Stimulated activated CD4-positive, alpha-beta T cell treated with anti-CD3 and anti-CD28 coated beads, Interleukin-4, amount 100 ng/mL, for 24 hours (primary cell): Measurements from ENCODE around the gene SPON2.

ENCODE experiments used
- DNase-seq: peaks from one replicate; pipeline ENCODE4 v3.0.0-alpha.2; 2020

Gene SPON2

DNA sequence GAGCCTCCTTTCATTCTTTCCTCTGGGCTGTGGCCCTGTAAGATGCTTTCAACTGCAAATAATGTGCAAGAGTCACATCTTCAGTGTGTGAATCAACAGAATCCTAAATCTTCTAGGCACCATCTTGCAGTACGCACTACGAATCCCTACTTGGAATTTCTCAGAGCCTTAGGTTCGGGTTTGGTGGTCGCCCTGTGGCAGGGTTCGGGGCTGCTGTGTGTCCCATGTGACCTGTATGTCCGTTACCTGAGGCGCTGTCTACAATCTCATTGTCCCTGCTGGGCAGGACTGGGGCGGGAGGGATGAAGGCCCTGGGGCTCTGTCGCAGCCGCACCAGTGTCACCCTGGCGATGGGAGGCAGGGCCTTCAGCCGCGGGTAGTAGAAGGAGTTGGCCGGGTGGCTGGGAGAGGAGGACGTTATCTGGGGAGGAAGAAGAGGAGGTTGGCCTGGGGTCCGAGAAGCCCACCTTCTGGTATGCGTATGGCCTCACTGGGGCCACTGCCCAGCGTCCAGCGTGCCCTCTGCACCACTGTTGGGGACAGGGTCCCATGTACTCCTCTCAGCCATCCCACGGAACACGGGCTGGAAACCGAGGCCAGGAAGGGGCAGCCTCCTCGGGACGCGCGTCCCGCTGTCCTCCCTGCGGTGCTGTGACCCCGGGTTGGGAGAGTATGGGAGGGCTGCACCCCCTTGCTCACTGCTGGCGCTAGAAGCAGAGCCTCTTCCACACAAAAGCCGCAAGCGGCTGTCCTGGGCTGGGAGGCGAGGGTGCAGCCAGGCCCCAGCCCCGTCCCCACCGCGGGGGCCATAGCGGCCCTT, 2.0 kb downstream of the SPON2 start:
- no peak for DNase-seq

DNA sequence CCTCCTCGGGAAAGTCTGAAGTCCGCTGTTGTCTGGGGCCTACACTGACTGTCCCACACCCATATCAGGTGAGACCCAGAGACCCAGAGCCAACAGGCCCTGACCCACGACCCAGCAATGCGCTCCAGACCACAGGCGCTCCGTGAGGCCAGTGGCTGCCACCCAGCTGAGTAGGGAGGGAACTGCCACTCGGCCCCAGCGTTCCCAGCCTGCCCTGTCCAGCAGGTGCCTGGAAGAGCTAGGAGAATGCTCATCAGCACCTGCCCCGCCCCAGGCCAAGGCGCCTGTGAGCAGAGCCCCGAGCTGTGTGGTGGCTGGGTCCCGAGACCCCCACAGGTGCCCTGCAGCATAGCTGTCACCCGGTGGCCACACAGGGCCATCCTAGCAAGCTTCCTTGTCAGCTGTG, 2.7 kb downstream of the SPON2 start:
- no peak for DNase-seq

DNA sequence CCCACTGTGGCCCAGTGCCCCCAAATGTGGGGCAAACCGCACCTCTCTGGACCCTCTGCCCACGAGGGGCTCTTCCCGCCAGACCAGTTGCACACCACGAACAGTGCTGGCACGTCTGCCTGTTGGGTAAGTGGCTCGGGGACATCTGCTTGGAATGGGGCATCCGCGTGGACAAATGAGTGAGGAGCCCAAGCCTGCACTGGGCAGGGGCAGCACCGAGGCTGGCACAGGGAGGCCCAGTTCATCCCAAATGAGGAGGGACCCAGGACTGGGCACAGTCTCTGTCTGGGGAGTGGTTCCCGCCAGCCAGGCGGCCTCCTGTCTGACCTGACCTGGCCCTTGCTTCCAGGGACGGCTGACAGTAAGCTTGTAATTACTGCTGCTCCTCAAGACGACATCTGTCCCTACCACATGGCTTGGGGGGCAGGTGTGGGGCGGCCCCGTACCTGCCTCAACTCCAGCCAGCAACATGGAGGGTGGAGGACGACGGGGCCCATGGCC, 3.2 kb downstream of the SPON2 start:
- no peak for DNase-seq

DNA sequence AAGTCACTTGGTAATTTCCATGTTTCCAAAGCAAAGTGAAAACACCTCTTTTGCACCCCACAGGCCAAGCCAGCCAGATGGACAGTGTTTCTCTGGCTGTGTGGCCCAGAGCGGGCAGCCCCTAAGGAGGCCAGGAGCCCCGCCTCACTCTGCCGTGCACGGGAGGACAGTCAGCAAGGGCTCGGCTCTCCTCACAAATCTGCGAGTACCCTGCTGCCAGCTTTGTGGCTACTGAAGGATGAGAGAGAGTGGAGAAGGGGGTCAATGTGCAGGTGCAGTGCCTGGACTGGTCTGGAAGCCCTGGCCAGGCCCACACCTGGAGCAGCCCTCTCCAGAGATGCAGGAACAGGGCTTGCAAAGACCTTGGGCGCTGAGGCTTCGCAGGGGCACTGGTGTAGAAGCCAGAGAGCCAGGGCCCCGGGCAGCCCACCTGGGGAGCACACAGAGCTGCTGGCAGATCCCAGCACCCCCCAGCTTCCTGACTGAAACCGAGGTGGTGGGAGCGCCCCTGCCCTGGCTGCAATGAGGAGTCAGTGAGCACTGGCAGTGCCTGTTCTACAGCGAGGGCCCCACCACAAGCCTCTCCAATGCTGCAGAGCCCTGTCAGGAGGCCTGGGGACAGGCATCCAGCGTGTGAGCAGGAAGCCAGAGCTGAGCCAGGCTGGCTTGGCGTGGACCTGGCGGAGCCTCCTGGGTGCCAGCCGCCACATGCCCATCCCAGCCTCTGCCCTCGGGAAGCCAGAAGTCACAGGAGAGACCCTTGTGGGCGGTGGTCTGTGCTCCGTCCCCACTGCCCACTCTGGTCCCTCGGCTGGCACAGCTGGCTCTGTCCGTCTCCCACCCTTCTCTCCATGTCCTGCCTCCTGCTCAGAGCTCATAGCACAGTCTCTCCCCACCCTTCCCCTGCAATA, 3.9 kb downstream of the SPON2 start:
- DNase-seq: no peak

DNA sequence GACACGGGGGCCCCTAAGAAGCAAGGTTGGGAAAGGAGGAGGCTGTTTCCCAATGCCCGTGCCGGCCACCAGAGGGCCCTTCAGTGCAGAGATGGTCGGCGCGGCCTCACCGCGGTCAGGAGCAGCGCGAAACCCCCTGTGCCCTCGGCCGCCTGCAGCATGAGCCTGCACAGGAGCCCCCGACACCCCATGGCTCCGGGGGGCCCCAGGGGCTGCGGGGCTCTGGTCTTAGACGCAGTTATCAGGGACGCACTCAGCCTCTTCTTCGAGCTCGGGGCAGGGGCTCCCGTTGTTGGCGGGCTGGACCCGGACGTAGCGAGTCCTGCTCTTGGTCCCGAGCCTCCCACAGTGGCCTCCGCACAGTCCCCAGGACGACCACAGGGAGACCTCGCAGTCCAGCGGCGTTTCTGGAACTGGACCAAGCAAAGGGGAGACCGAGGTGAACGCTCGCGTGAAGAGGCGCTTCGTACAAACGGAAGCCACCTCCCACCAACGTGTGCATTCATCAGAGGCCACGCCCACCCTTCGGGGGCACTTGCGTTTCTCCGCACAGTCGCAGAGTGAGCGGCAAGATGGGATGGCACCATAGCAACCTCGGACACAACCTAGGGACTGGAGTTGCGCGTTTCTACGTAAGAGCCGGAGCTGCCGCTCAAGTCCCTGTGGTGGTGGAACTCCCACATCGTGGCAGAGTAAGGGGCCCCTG, 5.0 kb downstream of the SPON2 start:
- DNase-seq: peak; percentile 91

DNA sequence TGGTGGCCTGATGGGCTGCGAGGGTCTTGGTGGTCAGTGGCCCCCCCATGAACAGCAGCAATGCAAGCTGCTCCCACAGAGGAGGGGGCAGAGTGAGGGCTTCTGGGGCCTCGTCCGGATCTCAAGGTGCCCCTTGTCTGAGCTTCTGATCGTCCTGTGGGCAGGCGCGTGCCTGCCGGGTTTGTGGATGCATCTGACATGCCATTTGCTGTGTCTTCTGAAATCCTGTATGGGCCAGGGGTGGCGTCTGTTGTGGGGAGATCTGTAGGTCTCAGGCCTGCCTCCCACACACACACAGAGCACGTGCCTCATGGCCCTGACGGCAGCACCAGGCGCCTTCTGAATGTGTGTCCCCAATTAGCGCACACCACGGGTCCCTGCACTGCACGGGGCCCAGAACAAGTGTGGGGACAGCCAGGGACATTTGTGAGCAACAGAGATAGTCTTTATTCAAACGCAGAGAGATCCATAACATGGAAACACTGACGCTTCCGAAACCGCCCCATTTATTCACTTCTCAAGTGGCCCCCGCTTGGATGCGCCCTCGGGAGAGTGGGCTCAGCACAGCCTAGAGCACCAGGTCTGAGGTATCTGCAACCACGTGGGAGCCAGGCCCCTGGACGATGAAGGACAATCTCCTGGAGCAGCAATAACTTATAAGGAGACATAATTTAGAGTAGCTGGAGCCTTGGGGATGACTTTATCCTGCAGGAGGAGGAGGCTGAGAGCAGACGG, 5.7 kb downstream of the SPON2 start:
- DNase-seq: no peak

DNA sequence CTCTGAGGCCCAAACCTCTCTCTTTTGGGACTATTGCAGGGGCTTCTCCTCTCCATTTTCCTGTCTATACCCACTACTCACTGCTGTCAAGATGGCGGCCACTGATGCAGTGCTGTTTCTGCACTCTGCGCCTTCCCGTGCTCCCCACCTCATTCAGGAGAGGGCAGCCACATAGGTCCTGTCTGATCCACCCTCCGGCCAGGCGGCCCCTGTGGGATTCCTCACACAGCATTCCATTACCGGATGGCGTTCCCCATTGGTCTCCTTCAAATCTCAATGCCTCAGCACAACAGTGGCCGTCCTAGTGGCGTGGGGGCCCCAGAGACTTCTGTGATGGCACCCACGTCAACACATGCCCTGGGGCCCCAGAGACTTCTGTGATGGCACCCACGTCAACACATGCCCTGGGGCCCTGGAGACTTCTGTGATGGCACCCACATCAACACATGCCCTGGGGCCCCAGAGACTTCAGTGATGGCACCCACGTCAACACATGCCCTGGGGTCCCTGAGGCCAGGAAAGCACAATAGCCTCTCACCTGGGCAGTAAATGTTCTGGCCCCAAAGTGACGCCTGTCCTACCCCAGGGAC, 7.3 kb downstream of the SPON2 start:
- DNase-seq: no peak

DNA sequence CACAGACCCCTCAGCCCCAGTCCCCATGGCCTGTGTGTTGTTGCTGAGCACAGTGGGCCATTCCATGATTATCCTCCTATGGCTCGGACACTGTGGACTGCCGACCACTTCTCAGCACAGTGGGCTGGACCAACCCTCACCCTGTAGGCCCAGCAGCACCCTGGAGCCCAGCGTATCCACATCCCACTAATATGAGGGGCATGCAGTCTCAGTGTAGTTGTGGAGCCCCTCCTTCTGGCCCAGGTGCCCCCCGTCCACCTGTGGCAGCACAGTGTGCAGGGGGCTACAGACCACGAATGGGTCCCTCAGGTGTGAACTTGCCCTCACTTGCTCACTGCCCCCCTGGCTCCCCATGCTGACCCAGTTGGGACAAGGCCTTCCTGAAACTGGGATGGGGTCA, 7.9 kb downstream of the SPON2 start:
- DNase-seq: no peak

DNA sequence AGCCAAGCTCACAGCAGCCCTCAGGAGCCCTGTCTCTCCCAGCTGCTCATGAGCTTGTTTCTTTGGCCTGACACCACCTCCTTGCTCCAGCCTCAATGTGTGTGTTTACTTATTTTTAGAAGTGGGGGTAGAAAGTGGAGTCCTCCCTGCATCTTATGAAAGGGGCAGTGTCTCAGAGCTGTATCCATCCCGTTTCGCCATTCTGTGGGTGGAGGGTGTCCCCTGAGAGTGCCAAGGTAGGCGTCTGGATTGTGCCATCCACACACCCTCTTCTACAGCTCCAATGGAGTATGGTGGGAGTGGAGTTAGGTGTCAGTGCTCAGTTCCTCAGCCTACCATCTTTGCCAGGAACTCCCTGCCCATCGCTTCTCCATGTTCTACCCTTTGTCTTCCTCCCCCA, 8.3 kb downstream of the SPON2 start:
- no peak for DNase-seq

DNA sequence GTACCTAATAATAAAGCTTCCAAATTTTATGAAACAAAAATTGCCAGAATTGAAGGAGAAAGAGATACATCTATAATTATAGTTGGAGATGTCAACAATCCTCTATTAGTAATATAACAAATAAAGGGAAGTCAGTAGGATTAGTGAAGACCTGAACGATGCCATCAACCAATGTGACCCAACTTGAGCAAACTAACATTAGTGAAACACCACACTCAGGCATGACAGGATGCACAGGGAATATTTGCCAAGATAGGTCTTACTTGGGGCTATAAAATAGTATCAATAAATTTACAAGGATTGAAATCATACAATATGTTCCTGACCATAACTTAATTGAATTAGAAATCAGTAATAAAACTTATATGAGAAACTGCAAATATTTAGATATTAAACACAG, 12.0 kb downstream of the SPON2 start:
- no peak for DNase-seq

DNA sequence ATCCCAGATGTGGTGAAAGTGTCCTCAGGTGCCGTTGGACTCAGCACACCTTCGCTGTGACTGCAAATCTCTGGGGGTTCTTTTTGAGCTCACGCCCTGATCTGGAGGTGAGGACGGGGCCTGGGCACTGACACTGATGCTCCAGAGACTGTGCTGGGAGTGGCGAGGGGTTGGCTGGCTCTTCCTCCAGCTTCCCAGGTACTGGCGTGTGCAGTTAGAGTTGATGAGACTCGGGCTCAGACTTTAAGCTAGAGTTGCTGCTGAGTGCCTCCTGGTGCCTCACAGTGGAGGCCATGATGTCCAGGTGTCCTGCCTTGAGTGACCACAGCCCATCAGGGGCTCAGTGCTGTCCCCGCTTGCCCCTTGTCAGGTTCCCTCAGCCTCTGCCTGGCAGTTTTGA, 16.3 kb downstream of the SPON2 start:
- DNase-seq: no peak

DNA sequence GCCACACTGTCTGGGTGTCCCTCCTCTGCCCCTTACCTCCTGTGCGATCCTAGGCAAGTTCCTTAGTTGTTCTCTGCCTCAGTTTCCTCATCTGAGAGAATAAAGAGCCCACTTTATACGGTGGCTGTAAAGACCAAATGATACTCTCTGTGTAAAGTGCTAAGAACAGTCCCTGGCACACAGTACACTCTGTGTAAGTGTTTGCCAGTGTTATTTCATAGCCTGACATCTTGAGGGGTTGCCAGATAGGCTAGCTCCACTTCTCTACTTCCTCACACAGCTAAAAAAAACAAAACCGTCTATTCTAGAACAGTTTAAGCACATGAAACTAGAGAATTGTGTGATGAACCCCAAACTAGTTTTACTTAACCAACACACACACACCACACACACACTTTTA, 17.1 kb downstream of the SPON2 start:
- DNase-seq: no peak

DNA sequence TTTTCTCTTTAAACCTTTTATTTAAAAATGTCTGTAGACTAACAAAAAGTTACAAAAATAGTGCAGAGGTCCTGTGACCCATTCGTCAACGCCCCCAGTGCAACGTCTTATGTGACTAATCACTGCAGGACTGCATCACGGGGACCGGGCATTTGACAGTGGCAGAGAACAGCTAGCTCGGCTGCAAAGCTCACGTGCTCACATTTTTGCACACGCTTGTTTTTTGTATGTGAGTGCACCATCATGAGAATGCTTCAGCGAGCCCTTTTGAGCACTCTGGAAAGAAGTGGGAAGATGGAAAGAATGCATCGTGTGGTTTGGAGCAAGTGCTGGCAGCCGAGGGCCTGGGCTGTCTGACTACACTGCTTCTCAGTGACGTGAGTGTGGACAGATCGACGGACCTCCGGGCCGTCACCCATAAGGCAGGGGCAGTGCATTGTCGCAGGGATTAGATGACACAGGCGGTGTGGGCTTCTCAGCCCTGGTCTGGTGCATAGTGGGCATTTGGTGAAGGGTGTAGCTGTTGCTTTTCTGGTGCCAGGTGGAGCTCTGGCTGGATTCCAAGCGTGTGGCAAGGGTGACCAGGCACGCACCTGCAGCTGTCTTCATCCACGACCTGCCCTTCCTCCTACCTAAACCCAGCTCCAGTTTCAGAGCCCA, 17.7 kb downstream of the SPON2 start:
- no peak for DNase-seq

DNA sequence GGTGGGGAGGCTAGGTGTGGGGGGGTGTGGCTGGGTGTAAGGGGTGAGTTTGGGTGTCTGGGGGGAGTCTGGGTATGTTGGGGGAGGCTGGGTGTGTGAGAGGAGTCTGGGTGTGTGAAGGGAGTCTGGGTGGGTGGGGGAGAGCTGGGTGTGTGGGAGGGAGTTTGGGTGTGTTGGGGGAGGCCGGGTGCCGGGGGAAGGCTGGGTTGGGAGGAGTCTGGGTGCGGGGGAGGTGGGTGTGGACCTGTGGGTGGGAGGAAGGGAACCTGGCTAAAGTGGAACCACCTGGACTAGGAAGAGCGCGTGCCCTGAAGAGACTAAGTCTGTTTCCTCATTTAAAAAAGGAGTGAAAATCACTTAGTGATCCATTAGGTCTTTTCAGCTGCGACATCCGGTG, 18.3 kb downstream of the SPON2 start:
- no peak for DNase-seq

DNA sequence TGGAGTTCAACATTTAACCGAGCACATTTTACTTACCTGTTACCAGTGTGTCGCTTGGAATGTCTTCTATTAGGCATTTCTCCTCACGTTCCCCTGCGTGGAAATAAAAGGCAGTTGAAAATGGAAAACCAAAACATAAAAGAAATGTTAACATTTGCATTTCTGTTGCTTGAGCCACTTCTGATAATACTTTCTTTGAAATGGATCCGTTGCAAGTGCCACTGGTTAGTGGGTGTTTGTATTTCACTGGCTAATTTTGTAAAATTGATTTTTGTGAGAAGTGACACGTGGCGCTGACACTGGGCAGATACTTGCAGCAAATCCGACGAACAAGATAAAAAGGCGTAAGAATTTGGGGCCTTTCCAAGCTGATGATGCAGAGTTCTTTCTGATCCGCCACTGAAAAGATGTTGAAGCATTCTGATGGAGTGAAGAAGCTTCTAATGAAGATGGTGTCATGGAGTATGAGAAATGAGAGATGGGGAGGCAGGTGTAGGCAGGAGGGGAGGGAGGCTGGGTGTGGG, 18.8 kb downstream of the SPON2 start:
- DNase-seq: no peak

DNA sequence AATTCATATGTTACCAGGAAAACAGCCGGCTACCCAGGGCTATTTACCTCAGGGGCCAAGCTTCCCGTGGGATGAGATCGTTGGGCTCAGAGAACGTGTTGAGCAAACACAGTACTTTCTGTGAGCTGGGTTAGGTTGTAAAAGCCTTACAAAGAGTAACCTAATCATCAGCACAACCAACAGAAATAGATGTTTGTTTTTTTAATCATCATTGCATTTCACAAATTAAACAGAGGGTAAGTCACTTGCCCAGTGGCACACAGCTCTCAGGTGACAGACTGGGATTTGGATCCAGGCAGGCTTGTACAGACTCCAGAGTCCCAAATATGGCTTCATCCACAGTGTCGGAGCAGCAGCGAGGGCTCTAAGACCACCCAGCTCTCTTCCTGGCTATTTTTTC, 20.1 kb downstream of the SPON2 start:
- no peak for DNase-seq

DNA sequence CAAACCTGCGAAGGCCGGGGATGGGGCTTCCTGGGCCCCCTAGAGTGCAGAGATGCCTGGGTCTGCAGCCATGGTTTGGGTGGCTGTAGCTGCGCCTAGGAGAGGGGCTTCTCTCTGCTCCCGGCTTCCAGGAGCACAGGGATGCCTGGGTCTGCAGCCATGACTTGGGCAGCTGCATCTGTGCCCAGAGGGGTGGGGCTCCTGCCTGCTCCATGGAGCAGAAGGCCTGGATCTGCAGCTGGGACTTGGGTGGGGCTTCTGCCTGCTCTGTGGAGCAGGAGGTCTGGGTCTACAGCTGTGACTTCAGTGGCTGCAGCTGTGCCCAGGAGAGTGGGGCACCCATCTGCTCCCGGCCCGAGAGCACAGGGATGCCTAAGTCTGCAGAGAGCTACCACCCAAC, 20.8 kb downstream of the SPON2 start:
- no peak for DNase-seq

DNA sequence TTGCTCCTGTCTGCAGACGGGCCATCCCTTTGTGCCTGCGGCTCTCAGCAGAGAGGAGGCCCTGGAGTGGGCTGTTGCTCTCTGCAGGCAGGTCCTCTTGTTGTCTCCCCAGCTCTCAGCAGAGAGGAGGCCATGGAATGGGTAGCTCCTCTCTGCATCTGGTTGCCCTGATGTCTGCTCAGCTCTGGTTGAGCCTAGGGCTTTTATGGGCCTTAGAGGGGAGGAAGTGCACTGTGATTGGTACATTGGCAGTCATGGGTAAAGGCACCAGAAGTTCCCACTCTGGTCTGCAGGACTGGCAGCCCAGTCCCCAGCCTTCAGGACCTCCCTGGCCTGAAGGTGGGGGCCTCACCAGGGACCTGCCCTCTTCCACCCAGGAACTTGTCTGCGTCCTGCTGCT, 21.5 kb downstream of the SPON2 start:
- DNase-seq: no peak

DNA sequence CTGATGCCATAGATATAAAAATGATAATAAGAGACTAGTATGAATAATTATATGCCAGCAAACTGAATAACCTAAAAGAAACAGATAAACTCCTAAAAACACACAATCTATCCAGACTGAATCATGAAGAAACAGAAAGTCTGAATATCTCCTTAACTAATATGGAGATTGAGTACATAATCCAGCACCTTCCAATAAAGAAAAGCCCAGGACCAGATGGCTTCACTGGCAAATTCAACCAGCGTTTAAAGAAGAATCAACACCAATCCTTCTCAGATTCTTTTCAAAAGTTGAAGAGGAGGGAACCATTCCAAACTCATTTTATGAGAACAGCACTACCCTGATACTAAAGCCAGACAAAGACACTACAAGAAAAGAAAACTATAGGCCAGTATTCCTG, 32.5 kb downstream of the SPON2 start:
- DNase-seq: no peak

DNA sequence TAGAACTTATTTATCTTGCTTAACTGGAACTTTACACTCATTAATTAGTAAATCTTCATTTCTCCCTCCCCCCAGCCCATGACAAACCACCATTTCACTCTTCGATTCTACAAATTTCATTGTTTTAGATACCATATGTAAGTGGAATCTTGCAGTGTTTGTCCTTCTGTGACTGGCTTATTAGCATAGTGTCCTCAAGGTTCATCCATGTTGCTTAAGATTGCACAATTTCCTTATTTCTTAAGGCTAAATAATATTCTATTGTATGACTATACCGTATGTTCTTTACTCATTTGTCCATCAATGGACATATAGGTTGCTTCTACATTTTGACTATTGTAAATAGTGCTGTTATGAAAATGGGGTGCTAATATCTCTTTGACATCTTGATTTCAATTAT, 34.5 kb downstream of the SPON2 start:
- no peak for DNase-seq

DNA sequence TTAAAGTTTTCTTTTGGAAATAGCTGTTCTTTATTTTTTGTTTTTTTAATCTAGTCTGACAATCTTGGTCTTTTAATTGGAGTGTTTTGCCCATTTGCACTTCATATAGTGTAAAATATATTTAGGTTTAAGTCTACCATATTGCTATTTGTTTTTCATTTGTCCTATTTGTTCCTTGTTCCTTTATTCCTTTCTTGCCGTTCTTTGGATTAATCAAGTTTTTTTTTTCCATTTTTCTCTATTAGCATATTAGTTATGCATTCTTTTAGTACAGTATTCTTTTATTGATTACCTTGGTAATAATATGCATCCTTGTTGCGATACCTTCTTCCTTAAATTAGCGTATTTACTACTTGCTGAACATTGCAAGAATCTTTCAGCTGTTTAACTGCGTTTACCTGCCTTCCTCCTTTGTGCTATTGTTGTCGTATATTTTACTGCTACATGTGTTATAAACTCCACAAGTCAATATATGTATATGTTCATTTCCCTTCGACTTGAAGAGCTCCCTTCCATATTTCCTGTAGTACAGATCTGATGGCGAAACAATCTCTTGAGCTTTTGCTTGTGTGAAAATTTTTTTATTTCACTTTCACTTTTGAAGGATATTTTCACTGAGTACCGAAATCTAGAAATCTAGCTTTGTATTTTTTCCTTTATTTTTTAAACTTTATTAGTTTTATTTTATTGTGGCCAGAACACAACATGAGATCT, 35.2 kb downstream of the SPON2 start:
- DNase-seq: no peak
